Tibial nerve (tissue), 4 donors: Measurements from ENCODE around the gene LIFR.

ENCODE experiments used
- CTCF ChIP-seq, 5 experiments: fragments of 200-600 bp in 3 of 5; fragments of 450-650 bp in 2 of 5; sonication (generic) in 3 of 5; IDR thresholded peaks; one replicate each; pipeline ENCODE4 v1.5.1; 2016 to 2019; ENCODE audit warnings: antibody characterized with exemption in 5 of 5, mild to moderate bottlenecking in 3 of 5, moderate library complexity in 2 of 5
- EP300 ChIP-seq, 2 donors: sonication (generic); formaldehyde crosslinking; IDR thresholded peaks; one replicate each; pipeline ENCODE4 v1.6.1; 2017; ENCODE audit warnings: antibody characterized with exemption in 2 of 2, mild to moderate bottlenecking in 1 of 2

GRCh38 chr5:38603691-38604090, 47.2 kb upstream of the LIFR start:
- no peak for TF ChIP-seq CTCF (IDR thresholded peaks at IDR 0.05)
- TF ChIP-seq EP300 (IDR thresholded peaks at IDR 0.05) = no peak
